HL-60/S4 (cell line): Measurements from ENCODE around the gene LTN1.

Source experiments
- in situ Hi-C: fragments of 300-500 bp; cut with MboI; formaldehyde crosslinking; loops from 2 replicates; pipeline ENCODE4 v1.14.3; 2022; ENCODE audit warnings: low sequenced_read_pairs

The LTN1 gene

DNA sequence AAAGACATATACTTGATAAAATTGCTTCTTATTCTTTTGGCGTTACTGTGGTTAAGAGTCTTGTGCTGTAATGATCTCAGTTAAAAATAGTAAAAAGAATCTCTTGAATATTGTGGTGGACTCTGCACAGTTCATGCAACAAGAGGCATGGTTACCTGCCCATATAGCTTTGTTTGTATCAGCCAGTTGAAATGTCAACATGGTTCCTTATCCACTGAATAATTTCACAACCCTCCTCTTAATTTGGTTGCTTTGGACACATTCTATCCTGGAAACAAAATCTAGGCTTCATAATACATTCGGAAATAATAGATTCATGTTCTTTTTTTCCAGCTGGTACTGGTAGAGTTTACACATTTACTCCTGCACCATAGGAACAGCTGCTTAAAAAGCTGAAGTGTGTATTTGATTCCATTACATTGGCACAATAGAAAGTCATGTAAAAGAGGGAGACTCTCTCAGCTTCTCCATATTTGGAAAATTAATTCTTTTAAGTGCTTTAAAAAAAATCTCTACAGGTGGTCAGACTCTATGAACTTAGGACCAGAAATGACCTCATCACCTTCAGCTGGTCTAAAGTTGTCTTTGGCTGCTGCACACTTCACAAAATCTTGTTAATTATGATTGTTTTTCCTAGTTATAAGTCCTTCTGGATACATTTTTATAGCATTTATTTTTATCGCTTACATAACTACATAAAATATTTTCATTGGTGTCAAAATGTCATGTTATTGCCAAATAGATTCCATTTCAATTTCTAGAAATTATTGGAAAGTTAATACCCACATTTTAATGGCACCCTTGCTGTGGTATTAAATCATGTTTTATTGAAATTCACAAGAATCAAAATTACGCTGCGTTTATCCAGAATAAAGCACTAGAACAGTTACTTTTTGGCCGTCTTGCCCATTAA lies 100.2 kb downstream of the LTN1 start:
- in situ Hi-C loops = no loop called here

- in situ Hi-C loops = no loop called here
Observed at GRCh38 chr21:28885853-28886177, 106.9 kb downstream of the LTN1 start.

GRCh38 chr21:28884976-28885852 lies 107.5 kb downstream of the LTN1 start:
- in situ Hi-C loops = no loop called here

DNA sequence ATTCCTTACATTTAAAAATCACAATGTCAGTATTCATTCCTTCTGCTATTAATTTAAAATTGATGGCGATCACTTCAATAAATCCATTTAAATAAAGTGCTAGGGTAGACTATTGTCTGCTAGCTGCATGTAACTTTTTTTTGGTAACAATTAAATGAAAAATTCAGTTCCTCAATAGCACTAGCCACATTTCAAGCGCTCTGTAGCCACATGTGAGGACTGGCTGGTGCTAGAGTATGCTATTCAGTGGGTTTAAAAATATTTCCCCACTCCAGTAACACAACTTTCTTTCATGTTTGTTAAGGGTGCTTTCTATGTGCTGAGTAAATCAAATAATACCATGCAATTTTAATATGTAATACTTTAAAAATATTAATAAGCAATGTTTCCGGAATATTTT lies 108.2 kb downstream of the LTN1 start:
- in situ Hi-C loops = no loop called here

DNA sequence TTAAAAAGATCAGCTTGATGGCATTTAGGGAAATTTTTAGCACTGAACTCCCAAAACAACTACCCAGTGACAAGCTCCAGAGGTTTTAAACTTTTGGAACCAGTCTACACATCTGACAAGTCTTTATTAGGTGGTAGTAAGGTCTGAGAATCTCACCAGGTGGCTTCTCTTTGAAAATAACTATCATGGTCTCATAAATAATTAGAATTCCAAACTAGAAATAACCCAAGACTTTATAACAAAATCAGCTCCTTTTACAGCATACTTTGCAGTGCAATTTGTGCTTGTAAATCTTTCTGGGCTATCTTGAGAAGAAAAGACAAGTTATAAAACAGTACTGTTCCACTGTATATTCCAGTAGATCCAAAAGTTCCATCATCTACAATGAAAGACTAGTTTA lies 108.7 kb downstream of the LTN1 start:
- in situ Hi-C loops = no loop called here

DNA sequence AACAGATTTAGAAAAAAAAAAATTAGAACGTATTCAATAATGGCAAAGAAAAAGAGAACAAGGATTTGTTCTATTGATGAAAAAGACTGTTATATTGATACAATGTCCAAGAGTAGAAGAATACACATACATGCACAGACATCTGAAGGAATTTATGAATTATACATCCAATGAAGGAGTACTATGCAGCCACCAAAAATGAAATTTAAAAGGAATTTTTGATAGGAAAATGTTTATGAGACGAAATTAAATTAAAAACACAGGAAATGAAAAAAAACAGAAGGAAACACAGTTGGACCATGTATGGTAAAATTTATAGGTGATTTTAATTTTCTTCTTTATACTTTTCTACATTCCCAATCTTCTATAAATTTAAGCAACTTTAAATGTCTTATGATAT lies 110.3 kb downstream of the LTN1 start:
- in situ Hi-C loops = no loop called here
